GM12878 (cell line): ENCODE data around the gene AP1G2. TPM values are rescaled to one million over a fixed set of nuclear protein-coding genes. Genes with fewer than 3 reads are reported as not detected.

ENCODE experiments used
- ATAC-seq: fragments of 200-7000 bp; cut with Tn5 transposase; 3 replicates; pipeline ENCODE4 v1.9.1; 2020; ENCODE audit warnings: mild to moderate bottlenecking, moderate library complexity
- BruUV-seq: library from RNA; stranded (reverse); fragments of 400-500 nt; replicated peaks from 2 replicates; lab custom pipeline; 2021; lab: Mats Ljungman, UMichigan
- CTCF ChIA-PET: fragments of 300-600 bp; sonication (Branson Sonifier 250); formaldehyde crosslinking; extraction: SDS; loops from one replicate; lab custom pipeline; 2021; ENCODE audit warnings: inconsistent platforms; lab: Yijun Ruan, JAX
- POLR2A ChIA-PET: fragments of 350-600 bp; formaldehyde crosslinking; extraction: SDS; loops from one replicate; lab custom pipeline; 2021; ENCODE audit warnings: inconsistent platforms; lab: Charles Lee
- RAD21 ChIA-PET: fragments of 300-600 bp; sonication (Branson Sonifier 250); formaldehyde crosslinking; loops from one replicate; lab custom pipeline; 2023; ENCODE audit warnings: antibody characterized with exemption; ENCODE audit not compliant: unreplicated experiment; lab: Charles Lee
- SMC1A ChIA-PET: fragments of 300-600 bp; sonication (Branson Sonifier 250); formaldehyde crosslinking; loops from one replicate; lab custom pipeline; 2023; ENCODE audit not compliant: unreplicated experiment, uncharacterized antibody; lab: Charles Lee
- DNase-seq: peaks from one replicate; pipeline ENCODE4 v3.0.0-alpha.2; 2011; ENCODE audit warnings: low read depth, low spot score
- FAIRE-seq: peaks from 3 replicates; lab custom pipeline; 2011; peaks lifted over from hg19 to GRCh38; lab: Jason Lieb, UNC
- H2AFZ ChIP-seq: 2 replicates; pipeline ENCODE4 v1.6.0; 2011; ENCODE audit warnings: low read depth, low read length, control low read depth; ENCODE audit not compliant: control insufficient read depth
- H3K27ac ChIP-seq: 2 replicates; pipeline ENCODE4 v1.5.1; 2011; ENCODE audit warnings: control low read depth; ENCODE audit not compliant: control insufficient read depth, insufficient read depth
- H3K27me3 ChIP-seq, 2 experiments: replicated peaks in 1 of 2; 2 replicates each; pipeline versions ENCODE4 v1.6.0 to v1.6.1; 2011; ENCODE audit warnings: low read length in 1 of 2; ENCODE audit not compliant: control insufficient read depth in 2 of 2, insufficient read depth in 2 of 2
- H3K36me3 ChIP-seq, 2 experiments: 2 replicates each; pipeline ENCODE4 v1.5.1; 2011; ENCODE audit warnings: low read length in 1 of 2; ENCODE audit not compliant: control insufficient read depth in 2 of 2, insufficient read depth in 2 of 2
- H3K4me1 ChIP-seq: 2 replicates; pipeline ENCODE4 v1.6.1; 2011; ENCODE audit warnings: mild to moderate bottlenecking, low read length, moderate library complexity, mixed read lengths; ENCODE audit not compliant: control insufficient read depth, insufficient read depth
- H3K4me2 ChIP-seq: 2 replicates; pipeline ENCODE4 v1.6.0; 2011; ENCODE audit warnings: control low read depth; ENCODE audit not compliant: control insufficient read depth, insufficient read depth
- H3K4me3 ChIP-seq: fragments of 200-600 bp; sonication (generic); 2 replicates; pipeline ENCODE4 v1.5.1; 2016
- H3K79me2 ChIP-seq: 2 replicates; pipeline ENCODE4 v1.6.0; 2011; ENCODE audit warnings: low read length; ENCODE audit not compliant: control insufficient read depth, insufficient read depth
- H3K9ac ChIP-seq: 2 replicates; pipeline ENCODE4 v1.8.0; 2011; ENCODE audit warnings: low read length, control low read depth, mixed read lengths; ENCODE audit not compliant: control insufficient read depth, insufficient read depth
- H3K9me3 ChIP-seq: replicated peaks from 3 replicates; pipeline ENCODE4 v1.5.1; 2011; ENCODE audit warnings: mild to moderate bottlenecking, low read length; ENCODE audit not compliant: control insufficient read depth, insufficient read depth
- H4K20me1 ChIP-seq: 2 replicates; pipeline ENCODE4 v1.6.0; 2011; ENCODE audit not compliant: control insufficient read depth, insufficient read depth
- EGR1 ChIP-seq, 2 experiments: IDR thresholded peaks; 1 replicate in 1 of 2; 2 replicates in 1 of 2; pipeline ENCODE4 v1.6.1; 2011 to 2012; ENCODE audit warnings: low read depth in 2 of 2, low read length in 2 of 2, borderline replicate concordance in 1 of 2, mild to moderate bottlenecking in 1 of 2, moderate library complexity in 1 of 2
- MEF2B ChIP-seq: fragments of 450-650 bp; IDR thresholded peaks from 2 replicates; pipeline ENCODE4 v1.6.1; 2018; ENCODE audit warnings: mild to moderate bottlenecking, moderate library complexity; ENCODE audit not compliant: partially characterized antibody, poor library complexity, severe bottlenecking
- SMAD5 ChIP-seq: IDR thresholded peaks from 2 replicates; pipeline ENCODE4 v1.6.1; 2016; ENCODE audit warnings: antibody characterized with exemption, low read depth
- WGBS: methylation state at CpG from one replicate; pipeline ENCODE4 v1.1.6; 2016; ENCODE audit warnings: low lambda C conversion rate; ENCODE audit not compliant: insufficient replicate concordance, insufficient coverage; ENCODE audit errors: missing lambda C conversion rate; 5-methylcytosine and 5-hydroxymethylcytosine counted together
- in situ Hi-C: fragments of 300-500 bp; cut with MboI; formaldehyde crosslinking; loops from 9 replicates; pipeline ENCODE4 v1.14.3; 2018; ENCODE audit warnings: mixed read lengths
- intact Hi-C: fragments of 100-400 bp; cut with micrococcal nuclease; formaldehyde crosslinking; loops from one replicate; pipeline ENCODE4 v1.14.2; 2022; ENCODE audit not compliant: unreplicated experiment
- polyA plus RNA-seq, 11 experiments: library from polyadenylated mRNA; depleted of rRNA in 4 of 11; unstranded in 6 of 11; stranded (reverse) in 5 of 11; fragments of >200 nt; fragmentation: Nextera tagmentation in 4 of 11; fragmentation: Illumina TruSeq in 1 of 11; extraction: Ambion mirVana in 4 of 11; extraction: Trizol in 1 of 11; gene quantifications; 1 replicate in 1 of 11; 2 replicates in 10 of 11; pipeline versions ENCODE4 v1.2.1 to v1.2.3, GENCODE V29; 2011 to 2016; ENCODE audit warnings: inconsistent platforms in 2 of 11, missing spikeins in 2 of 11, low read depth in 1 of 11
- total RNA-seq, 4 experiments: library from RNA; depleted of rRNA in 3 of 4; stranded (reverse); fragments of >200 nt in 3 of 4; fragmentation: Illumina TruSeq in 1 of 4; extraction: Trizol in 1 of 4; gene quantifications; 2 replicates each; pipeline versions ENCODE4 v1.2.1 to v1.2.3, GENCODE V29; 2013 to 2021

The AP1G2 gene
- total and polyA plus RNA-seq, 10 of the 15 experiments (the other 5 are each of a cell fraction or from before 2014, with no cell fraction given): 41.5 to 146 (median 103) TPM

DNA sequence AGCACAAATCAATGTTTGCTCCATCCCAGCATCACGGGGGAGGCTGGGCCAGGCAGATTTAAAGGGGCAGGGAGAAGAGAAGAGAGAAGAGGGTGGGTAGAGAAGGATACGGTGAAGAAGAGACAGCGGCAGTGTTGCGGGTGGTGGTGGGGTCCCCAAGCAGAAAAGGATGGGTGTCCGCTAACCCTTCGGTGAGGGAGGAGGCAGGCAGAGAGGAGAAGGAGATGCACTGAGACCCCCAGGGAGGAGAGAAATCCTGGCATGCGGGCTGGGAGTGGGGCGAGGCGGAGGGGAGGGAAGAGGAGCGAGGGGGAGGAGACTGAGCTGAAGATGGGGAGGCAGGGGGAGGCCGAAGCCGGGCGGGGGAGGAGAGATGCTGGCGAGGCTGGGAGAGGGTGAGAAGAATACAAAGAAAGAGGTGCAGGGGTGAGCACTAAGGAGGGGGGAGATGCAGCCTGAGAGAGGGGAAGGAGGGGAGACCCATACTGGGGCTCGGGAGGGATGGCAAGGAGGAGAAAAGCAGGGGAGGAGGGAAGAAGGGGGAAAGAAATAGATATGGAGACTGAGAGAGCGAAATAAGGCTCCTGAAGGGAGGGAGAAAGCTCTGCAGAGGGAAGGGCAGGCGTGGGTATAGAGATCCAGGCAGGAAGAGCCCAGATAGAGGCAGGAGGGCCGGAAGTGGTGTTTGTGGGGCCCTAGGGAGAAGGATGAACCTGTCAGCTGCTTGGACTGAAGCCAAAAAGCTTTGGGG, 11.1 kb upstream of the AP1G2 start, which contains the start of gene JPH4:
JPH4 (minus strand) TSS at position 231 of the 751 bp plus-strand sequence. CDS start 1,337 bp downstream, outside the sequence.
- H3K9ac ChIP-seq: peak within 1 kb of the TSS; percentile 44
- ChIA-PET CTCF (interaction anchor here (0.6 to 1.4 kb wide), 3 partner anchors 10 to 984 kb away, joined by 3 to 4 read pairs (median 3); no protein-coding TSS in a partner anchor), SMC1A (interaction anchor here (0.6 to 2.1 kb wide), 3 partner anchors 10 to 762 kb away, joined by 3 to 9 read pairs (median 3); no protein-coding TSS in a partner anchor), POLR2A (no interaction called here), RAD21 (no interaction called here)
- H3K27me3 ChIP-seq: peaks cover 2% of the 10 kb centered on the region in 2 experiments; a peak in 2 of 4 replicates
- peak within 1 kb of the TSS; percentile 44; the same call in 1 of the 2 replicates for H3K4me2 ChIP-seq
- peaks cover 2% of the 10 kb centered on the region; the same call in 1 of the 2 replicates for H3K4me1 ChIP-seq
- no peaks in the 10 kb centered on the region for H3K36me3 ChIP-seq
- H3K4me3 ChIP-seq: peak within 1 kb of the TSS; percentile 44; the same call in 1 of the 2 replicates
- no peak within 1 kb of the TSS for H3K27ac ChIP-seq
- intact Hi-C loops: no loop called here
- in situ Hi-C loops: no loop called here
- peak; percentile 27 for ATAC-seq
- WGBS: 18% methylated on average over 10 of the region's 18 CpGs
- TF ChIP-seq SMAD5 (no peak), MEF2B (no peak), EGR1 (IDR thresholded peaks at IDR 0.05; ENCODE audit: borderline replicate concordance in 1 of 2, low read depth in 2 of 2, low read length in 2 of 2) (0 out of 3 replicates have a peak, but pooled peaks of 1 of the 2 experiments have one; percentile 2)
- no peaks in the 10 kb centered on the region for H4K20me1 ChIP-seq
- no peak for FAIRE-seq
- DNase-seq: no peak
- H3K79me2 ChIP-seq: no peaks in the 10 kb centered on the region
- H3K9me3 ChIP-seq: no peaks in the 10 kb centered on the region
- no TSS peak for BruUV-seq
- no peak within 1 kb of the TSS; the same call in 1 of the 2 replicates for H2AFZ ChIP-seq
